C4-2B (cell line): ENCODE measurements around the gene ATG10.

ENCODE experiments used
- CTCF ChIP-seq: fragments of 450-650 bp; conservative IDR thresholded peaks from 2 replicates; pipeline ENCODE4 v1.5.1; 2017; ENCODE audit warnings: mild to moderate bottlenecking
- ZFX ChIP-seq: fragments of 450-650 bp; IDR thresholded peaks from 2 replicates; pipeline ENCODE4 v1.6.1; 2017

GRCh38 chr5:82204567-82204966 is 232.7 kb downstream of the ATG10 start:
- TF ChIP-seq CTCF (no peak), ZFX (no peak)
